ENCODE results near the gene CCDC68. TPM values are rescaled to one million over a fixed set of nuclear protein-coding genes. Genes with fewer than 3 reads are reported as not detected.

CCDC68 gene
- total and polyA plus RNA-seq, 2 donors (not counting 3 experiments of a cell fraction or from before 2014, with no cell fraction given), result 0.72 to 1.0 TPM

DNA sequence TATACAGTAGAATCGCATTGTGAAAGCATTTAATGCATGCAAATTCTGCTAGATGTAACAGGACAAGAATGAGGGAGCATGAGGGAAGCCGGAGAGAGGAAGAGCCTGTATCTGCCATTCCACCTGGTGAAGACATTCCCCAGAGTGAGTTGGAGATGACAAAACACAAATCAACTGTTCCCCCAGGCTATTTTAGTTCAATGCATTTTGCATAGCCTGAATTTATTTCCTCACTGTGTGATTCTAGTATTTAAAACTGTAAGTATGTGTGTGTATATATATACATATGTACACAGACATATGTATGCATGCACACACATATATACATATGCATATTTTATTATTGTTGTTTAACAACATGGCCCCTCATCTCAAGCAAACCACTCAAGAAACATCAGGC is 54.7 kb downstream of the CCDC68 start:
- no peaks in the 10 kb centered on the region for H3K9me1 ChIP-seq (replicated peaks; ENCODE audit: control insufficient read depth, extremely low read depth, insufficient read depth, low read length)
- FAIRE-seq, result no peak
- no peak overlapping the region for H3K4me2 ChIP-seq (ENCODE audit: insufficient read depth, low read length)
- CTCF ChIA-PET, result no interaction called here
- no peaks in the 10 kb centered on the region for H3K4me1 ChIP-seq (ENCODE audit: control insufficient read depth, extremely low read depth, insufficient read depth, low read length)
- no peak overlapping the region for H2AFZ ChIP-seq (ENCODE audit: low read depth, low read length)
- H3K9me3 ChIP-seq (replicated peaks; ENCODE audit: control insufficient read depth, insufficient read depth, low read length), result no peaks in the 10 kb centered on the region
- H3K27me3 ChIP-seq (ENCODE audit: control insufficient read depth in 2 of 2, insufficient read depth in 2 of 2, low read length in 2 of 2), result no peaks in the 10 kb centered on the region
- H4K20me1 ChIP-seq (replicated peaks; ENCODE audit: control insufficient read depth, extremely low read depth, insufficient read depth, low read length), result no peaks in the 10 kb centered on the region
- TF ChIP-seq, protein P1, sequence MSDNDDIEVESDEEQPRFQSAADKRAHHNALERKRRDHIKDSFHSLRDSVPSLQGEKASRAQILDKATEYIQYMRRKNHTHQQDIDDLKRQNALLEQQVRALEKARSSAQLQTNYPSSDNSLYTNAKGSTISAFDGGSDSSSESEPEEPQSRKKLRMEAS (IDR thresholded peaks at IDR 0.05; ENCODE audit: insufficient read depth, insufficient read length), result no peak
- TF ChIP-seq MYC (IDR thresholded peaks at IDR 0.05; ENCODE audit: low read depth, low read length) (no peak), FOS (IDR thresholded peaks at IDR 0.05; ENCODE audit: borderline replicate concordance, insufficient read depth, low read length) (no peak), EZH2 (IDR thresholded peaks at IDR 0.05; ENCODE audit: borderline replicate concordance, low read depth, low read length, severe bottlenecking) (no peak), JUN (IDR thresholded peaks at IDR 0.05; ENCODE audit: borderline replicate concordance, insufficient read depth, insufficient read length, low read depth) (no peak), GATA2 (IDR thresholded peaks at IDR 0.05; ENCODE audit: insufficient read depth, insufficient read length, low read depth, low read length) (no peak), POLR2AphosphoS5 (IDR thresholded peaks at IDR 0.05; ENCODE audit: insufficient read depth, low read depth, low read length) (no peak)
- TF ChIP-seq, protein P2, sequence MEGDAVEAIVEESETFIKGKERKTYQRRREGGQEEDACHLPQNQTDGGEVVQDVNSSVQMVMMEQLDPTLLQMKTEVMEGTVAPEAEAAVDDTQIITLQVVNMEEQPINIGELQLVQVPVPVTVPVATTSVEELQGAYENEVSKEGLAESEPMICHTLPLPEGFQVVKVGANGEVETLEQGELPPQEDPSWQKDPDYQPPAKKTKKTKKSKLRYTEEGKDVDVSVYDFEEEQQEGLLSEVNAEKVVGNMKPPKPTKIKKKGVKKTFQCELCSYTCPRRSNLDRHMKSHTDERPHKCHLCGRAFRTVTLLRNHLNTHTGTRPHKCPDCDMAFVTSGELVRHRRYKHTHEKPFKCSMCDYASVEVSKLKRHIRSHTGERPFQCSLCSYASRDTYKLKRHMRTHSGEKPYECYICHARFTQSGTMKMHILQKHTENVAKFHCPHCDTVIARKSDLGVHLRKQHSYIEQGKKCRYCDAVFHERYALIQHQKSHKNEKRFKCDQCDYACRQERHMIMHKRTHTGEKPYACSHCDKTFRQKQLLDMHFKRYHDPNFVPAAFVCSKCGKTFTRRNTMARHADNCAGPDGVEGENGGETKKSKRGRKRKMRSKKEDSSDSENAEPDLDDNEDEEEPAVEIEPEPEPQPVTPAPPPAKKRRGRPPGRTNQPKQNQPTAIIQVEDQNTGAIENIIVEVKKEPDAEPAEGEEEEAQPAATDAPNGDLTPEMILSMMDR (IDR thresholded peaks at IDR 0.05; ENCODE audit: extremely low read depth in 1 of 2, insufficient read depth in 1 of 2, low read depth in 1 of 2, low read length in 2 of 2), result no peak
- no peaks in the 10 kb centered on the region for H3K36me3 ChIP-seq (ENCODE audit: control insufficient read depth in 2 of 2, extremely low read depth in 1 of 2, insufficient read depth in 2 of 2, low read length in 2 of 2)
- no peak overlapping the region for H3K9ac ChIP-seq (replicated peaks; ENCODE audit: extremely low read depth, insufficient read depth, low read length)
- intact Hi-C loops (cut with micrococcal nuclease) (no loop called here), dilution Hi-C loops (cut with MboI; ENCODE audit: extremely low pct_ligation_motif_present, low sequenced_read_pairs) (no loop called here)
- POLR2A ChIA-PET, result no interaction called here
- DNase-seq (ENCODE audit: low read depth, low spot score), result no peak
- no TSS peak for BruUV-seq (replicated peaks)
- no peaks in the 10 kb centered on the region for H3K79me2 ChIP-seq (ENCODE audit: control insufficient read depth, insufficient read depth, low read length)
- H3K4me3 ChIP-seq (replicated peaks in 1 of 3; ENCODE audit: insufficient read depth in 1 of 3, low read depth in 1 of 3, low read length in 3 of 3), result no peak overlapping the region
- no peak overlapping the region for H3K27ac ChIP-seq (ENCODE audit: insufficient read depth, low read depth, low read length)
